ENCODE data around the gene STAT5B.
"Not testable (repeated sequence)": the region's sequence is repeated elsewhere in the genome, so short reads cannot be mapped to it uniquely, and the experiment has no call there.

The STAT5B gene

DNA sequence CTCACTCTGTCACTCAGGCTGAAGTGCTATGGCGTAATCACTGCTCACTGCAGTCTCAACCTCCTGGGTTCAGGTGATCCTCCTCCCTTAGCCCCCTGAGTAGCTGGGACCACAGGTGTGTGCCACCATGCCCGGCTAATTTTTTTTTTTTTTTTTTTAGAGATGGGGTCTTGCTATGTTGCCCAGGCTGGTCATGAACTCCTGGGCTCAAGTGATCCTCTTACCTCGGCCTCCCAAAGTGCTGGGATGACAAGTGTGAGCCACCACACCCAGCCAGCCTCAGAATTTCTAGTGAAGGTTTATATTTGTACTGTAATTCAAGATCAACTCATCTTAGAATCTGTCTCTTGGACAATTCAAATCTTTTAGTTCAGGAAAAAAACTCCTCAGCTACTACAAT, 32.1 kb downstream of the STAT5B start:
- H2BK12ac ChIP-seq (ENCODE audit: low read length in 2 of 2); DNase-seq; H2BK120ac ChIP-seq (ENCODE audit: low read depth, low read length); H2BK5ac ChIP-seq (ENCODE audit: low read depth, low read length, poor library complexity, severe bottlenecking); H3K23ac ChIP-seq (ENCODE audit: low read length in 2 of 2); H3K9ac ChIP-seq (ENCODE audit: low read length); H3K4me2 ChIP-seq (ENCODE audit: low read length, poor library complexity, severe bottlenecking); H3K14ac ChIP-seq (ENCODE audit: low read length in 2 of 2); H2BK15ac ChIP-seq (ENCODE audit: low read depth, poor library complexity, severe bottlenecking); H4K91ac ChIP-seq (ENCODE audit: low read length); H3K4me1 ChIP-seq (ENCODE audit: control insufficient read depth, insufficient read depth, low read depth, low read length); H2AFZ ChIP-seq (ENCODE audit: low read depth, low read length); H3K4ac ChIP-seq (ENCODE audit: low read depth in 1 of 2, low read length in 2 of 2); H3K36me3 ChIP-seq (ENCODE audit: control insufficient read depth in 1 of 2, insufficient read depth in 2 of 2, low read depth in 1 of 2, low read length in 2 of 2); H4K8ac ChIP-seq (ENCODE audit: low read length); H3K18ac ChIP-seq (ENCODE audit: low read depth in 1 of 2, low read length in 2 of 2); H3K9me3 ChIP-seq (ENCODE audit: control insufficient read depth, low read length); H3K4me3 ChIP-seq (ENCODE audit: insufficient read depth in 1 of 2, low read depth in 1 of 2, low read length in 2 of 2); H3K27me3 ChIP-seq (ENCODE audit: control insufficient read depth in 1 of 2, insufficient read depth in 1 of 2, low read length in 2 of 2); H3K27ac ChIP-seq (ENCODE audit: low read length, poor library complexity, severe bottlenecking); H2AK5ac ChIP-seq (ENCODE audit: low read length, severe bottlenecking): not testable (repeated sequence)
- H3K79me1 ChIP-seq (replicated peaks; ENCODE audit: low read length, poor library complexity, severe bottlenecking), result peaks cover 21% of the 10 kb centered on the region
- WGBS, result 100% methylated on average over 2 of the region's 3 CpGs

DNA sequence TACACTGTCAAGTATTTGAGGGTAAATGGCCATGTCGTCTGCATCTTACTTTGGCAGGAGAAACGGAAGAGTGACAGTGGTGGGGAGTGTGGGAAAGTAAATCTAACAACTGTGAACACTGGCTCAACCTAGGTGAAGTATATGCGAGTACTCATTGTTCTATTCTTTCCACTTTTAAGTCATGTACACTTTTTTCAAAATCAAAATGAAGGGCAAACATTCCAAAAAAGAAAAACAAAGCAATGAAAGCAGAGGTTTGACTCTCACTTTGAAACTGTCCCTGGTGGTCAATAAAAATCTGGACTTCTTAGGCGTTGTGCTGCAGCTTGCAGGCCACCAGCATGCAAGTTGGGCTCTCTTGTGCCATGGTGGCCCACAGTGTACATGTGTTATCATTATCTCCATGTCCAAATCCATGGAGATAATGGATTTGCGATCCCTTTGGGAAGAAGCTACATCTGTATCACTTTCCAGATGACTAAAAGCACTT, 32.7 kb downstream of the STAT5B start:
- H3K4ac ChIP-seq (ENCODE audit: low read depth in 1 of 2, low read length in 2 of 2), result no peak overlapping the region
- no peak overlapping the region for H3K23ac ChIP-seq (ENCODE audit: low read length in 2 of 2)
- H4K8ac ChIP-seq (ENCODE audit: low read length), result no peak overlapping the region
- peaks cover 20% of the 10 kb centered on the region for H3K79me1 ChIP-seq (replicated peaks; ENCODE audit: low read length, poor library complexity, severe bottlenecking)
- H2BK12ac ChIP-seq (ENCODE audit: low read length in 2 of 2), result no peak overlapping the region
- H3K14ac ChIP-seq (ENCODE audit: low read length in 2 of 2), result no peak overlapping the region
- H3K4me1 ChIP-seq (ENCODE audit: control insufficient read depth, insufficient read depth, low read depth, low read length), result peaks cover 2% of the 10 kb centered on the region
- no peak overlapping the region for H2BK120ac ChIP-seq (ENCODE audit: low read depth, low read length)
- WGBS, result 98% methylated on average over 5 of the region's 5 CpGs
- no peak overlapping the region for H3K9ac ChIP-seq (ENCODE audit: low read length)
- no peak overlapping the region for H3K4me3 ChIP-seq (ENCODE audit: insufficient read depth in 1 of 2, low read depth in 1 of 2, low read length in 2 of 2)
- H2BK15ac ChIP-seq (ENCODE audit: low read depth, poor library complexity, severe bottlenecking), result no peak overlapping the region
- DNase-seq, result no peak
- no peak overlapping the region for H4K91ac ChIP-seq (ENCODE audit: low read length)
- no peaks in the 10 kb centered on the region for H3K9me3 ChIP-seq (ENCODE audit: control insufficient read depth, low read length)
- no peak overlapping the region for H3K4me2 ChIP-seq (ENCODE audit: low read length, poor library complexity, severe bottlenecking)
- no peak overlapping the region for H3K27ac ChIP-seq (ENCODE audit: low read length, poor library complexity, severe bottlenecking)
- no peak overlapping the region for H2AFZ ChIP-seq (ENCODE audit: low read depth, low read length)
- no peaks in the 10 kb centered on the region for H3K36me3 ChIP-seq (ENCODE audit: control insufficient read depth in 1 of 2, insufficient read depth in 2 of 2, low read depth in 1 of 2, low read length in 2 of 2)
- no peak overlapping the region for H3K18ac ChIP-seq (ENCODE audit: low read depth in 1 of 2, low read length in 2 of 2)
- no peaks in the 10 kb centered on the region for H3K27me3 ChIP-seq (ENCODE audit: control insufficient read depth in 1 of 2, insufficient read depth in 1 of 2, low read length in 2 of 2)
- H2BK5ac ChIP-seq (ENCODE audit: low read depth, low read length, poor library complexity, severe bottlenecking), result no peak overlapping the region
- H2AK5ac ChIP-seq (ENCODE audit: low read length, severe bottlenecking), result no peak overlapping the region

DNA sequence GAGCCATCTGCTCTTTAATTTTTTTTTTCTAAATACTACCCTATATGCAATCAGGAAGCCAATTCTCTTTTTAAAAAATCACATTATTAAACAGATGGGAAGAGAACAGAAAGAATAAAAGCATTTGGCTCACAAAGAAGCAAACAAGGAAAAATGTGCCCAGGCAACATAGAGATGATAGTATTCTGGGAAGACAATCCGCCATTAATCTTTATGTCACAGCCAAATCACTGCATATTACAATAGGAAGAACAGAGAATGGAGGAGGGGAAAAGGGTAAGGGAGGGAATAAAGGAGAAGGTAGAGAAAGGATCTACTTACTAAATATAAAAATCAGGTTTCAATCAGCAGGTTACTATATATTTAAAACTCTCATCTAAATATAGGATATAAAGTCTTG, 34.3 kb downstream of the STAT5B start:
- no peak overlapping the region for H3K14ac ChIP-seq (ENCODE audit: low read length in 2 of 2)
- peaks cover 17% of the 10 kb centered on the region for H3K79me1 ChIP-seq (replicated peaks; ENCODE audit: low read length, poor library complexity, severe bottlenecking)
- H3K18ac ChIP-seq (ENCODE audit: low read depth in 1 of 2, low read length in 2 of 2), result no peak overlapping the region
- no peak overlapping the region for H2BK12ac ChIP-seq (ENCODE audit: low read length in 2 of 2)
- no peak overlapping the region for H4K8ac ChIP-seq (ENCODE audit: low read length)
- no peaks in the 10 kb centered on the region for H3K27me3 ChIP-seq (ENCODE audit: control insufficient read depth in 1 of 2, insufficient read depth in 1 of 2, low read length in 2 of 2)
- no peak overlapping the region for H3K23ac ChIP-seq (ENCODE audit: low read length in 2 of 2)
- no CpG with 5 or more reads among the region's 1 CpG for WGBS
- no peak overlapping the region for H3K27ac ChIP-seq (ENCODE audit: low read length, poor library complexity, severe bottlenecking)
- H3K4me1 ChIP-seq (ENCODE audit: control insufficient read depth, insufficient read depth, low read depth, low read length), result no peaks in the 10 kb centered on the region
- no peak overlapping the region for H2AK5ac ChIP-seq (ENCODE audit: low read length, severe bottlenecking)
- H2AFZ ChIP-seq (ENCODE audit: low read depth, low read length), result no peak overlapping the region
- H3K36me3 ChIP-seq (ENCODE audit: control insufficient read depth in 1 of 2, insufficient read depth in 2 of 2, low read depth in 1 of 2, low read length in 2 of 2), result no peaks in the 10 kb centered on the region
- no peak overlapping the region for H2BK120ac ChIP-seq (ENCODE audit: low read depth, low read length)
- no peak overlapping the region for H4K91ac ChIP-seq (ENCODE audit: low read length)
- H2BK15ac ChIP-seq (ENCODE audit: low read depth, poor library complexity, severe bottlenecking), result no peak overlapping the region
- DNase-seq, result no peak
- no peaks in the 10 kb centered on the region for H3K9me3 ChIP-seq (ENCODE audit: control insufficient read depth, low read length)
- no peak overlapping the region for H3K4me3 ChIP-seq (ENCODE audit: insufficient read depth in 1 of 2, low read depth in 1 of 2, low read length in 2 of 2)
- no peak overlapping the region for H2BK5ac ChIP-seq (ENCODE audit: low read depth, low read length, poor library complexity, severe bottlenecking)
- H3K9ac ChIP-seq (ENCODE audit: low read length), result no peak overlapping the region
- no peak overlapping the region for H3K4ac ChIP-seq (ENCODE audit: low read depth in 1 of 2, low read length in 2 of 2)
- no peak overlapping the region for H3K4me2 ChIP-seq (ENCODE audit: low read length, poor library complexity, severe bottlenecking)

DNA sequence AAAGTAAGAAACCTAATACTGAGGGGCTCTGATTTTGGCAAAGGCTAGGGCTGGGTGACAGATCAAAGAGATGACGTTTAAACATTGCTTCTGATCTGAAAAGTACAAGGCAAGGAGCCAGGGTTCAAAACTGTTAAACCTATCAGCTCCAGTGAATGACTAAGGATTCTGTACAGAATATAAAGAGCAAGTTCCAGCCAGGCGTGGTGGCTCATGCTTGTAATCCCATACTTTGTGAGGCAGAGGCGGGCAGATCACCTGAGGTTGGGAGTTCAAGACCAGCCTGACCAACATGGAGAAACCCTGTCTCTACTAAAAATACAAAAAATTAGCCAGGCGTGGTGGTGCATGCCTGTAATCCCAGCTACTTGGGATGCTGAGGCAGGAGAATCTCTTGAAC, 35.3 kb downstream of the STAT5B start:
- peaks cover 17% of the 10 kb centered on the region for H3K79me1 ChIP-seq (replicated peaks; ENCODE audit: low read length, poor library complexity, severe bottlenecking)
- H2BK15ac ChIP-seq (ENCODE audit: low read depth, poor library complexity, severe bottlenecking); H4K91ac ChIP-seq (ENCODE audit: low read length); H3K27ac ChIP-seq (ENCODE audit: low read length, poor library complexity, severe bottlenecking); H3K27me3 ChIP-seq (ENCODE audit: control insufficient read depth in 1 of 2, insufficient read depth in 1 of 2, low read length in 2 of 2); H2BK12ac ChIP-seq (ENCODE audit: low read length in 2 of 2); H2AFZ ChIP-seq (ENCODE audit: low read depth, low read length); H3K23ac ChIP-seq (ENCODE audit: low read length in 2 of 2); H4K8ac ChIP-seq (ENCODE audit: low read length); H2BK5ac ChIP-seq (ENCODE audit: low read depth, low read length, poor library complexity, severe bottlenecking); H2BK120ac ChIP-seq (ENCODE audit: low read depth, low read length); H3K9ac ChIP-seq (ENCODE audit: low read length); H3K36me3 ChIP-seq (ENCODE audit: control insufficient read depth in 1 of 2, insufficient read depth in 2 of 2, low read depth in 1 of 2, low read length in 2 of 2); DNase-seq; H3K9me3 ChIP-seq (ENCODE audit: control insufficient read depth, low read length); H3K14ac ChIP-seq (ENCODE audit: low read length in 2 of 2); H3K4me2 ChIP-seq (ENCODE audit: low read length, poor library complexity, severe bottlenecking); H3K4me1 ChIP-seq (ENCODE audit: control insufficient read depth, insufficient read depth, low read depth, low read length); H3K4ac ChIP-seq (ENCODE audit: low read depth in 1 of 2, low read length in 2 of 2); H3K4me3 ChIP-seq (ENCODE audit: insufficient read depth in 1 of 2, low read depth in 1 of 2, low read length in 2 of 2); H2AK5ac ChIP-seq (ENCODE audit: low read length, severe bottlenecking); H3K18ac ChIP-seq (ENCODE audit: low read depth in 1 of 2, low read length in 2 of 2): not testable (repeated sequence)
- 94% methylated on average over 3 of the region's 4 CpGs for whole genome bisulfite sequencing
